Measurements from ENCODE around the gene MGAT4C.

The MGAT4C gene

DNA sequence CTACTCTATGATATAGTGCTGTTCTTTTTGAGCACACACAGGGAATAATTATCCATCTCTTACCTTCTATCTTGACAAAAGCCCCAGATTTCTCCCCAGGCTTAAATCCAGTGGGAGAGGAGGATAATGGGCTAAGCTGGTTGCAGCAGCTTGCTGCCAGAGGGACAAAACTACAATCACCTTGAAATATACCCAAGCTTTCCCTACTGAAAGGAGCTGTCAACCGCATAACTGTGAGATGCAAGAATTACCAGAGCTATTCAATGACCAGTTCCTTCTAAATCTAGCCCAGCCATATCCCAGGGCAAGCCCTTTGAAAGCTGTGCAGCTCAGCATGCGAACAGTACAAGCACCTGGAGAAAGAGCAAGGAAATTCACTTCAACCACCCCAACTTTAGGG lies 943 bp upstream of the MGAT4C start:
- H3K4me3 ChIP-seq (ENCODE audit: control insufficient read depth, low read depth, low read length): no peak overlapping the region
- DNase-seq (ENCODE audit: low read depth): no peak
- TF ChIP-seq, protein P1, sequence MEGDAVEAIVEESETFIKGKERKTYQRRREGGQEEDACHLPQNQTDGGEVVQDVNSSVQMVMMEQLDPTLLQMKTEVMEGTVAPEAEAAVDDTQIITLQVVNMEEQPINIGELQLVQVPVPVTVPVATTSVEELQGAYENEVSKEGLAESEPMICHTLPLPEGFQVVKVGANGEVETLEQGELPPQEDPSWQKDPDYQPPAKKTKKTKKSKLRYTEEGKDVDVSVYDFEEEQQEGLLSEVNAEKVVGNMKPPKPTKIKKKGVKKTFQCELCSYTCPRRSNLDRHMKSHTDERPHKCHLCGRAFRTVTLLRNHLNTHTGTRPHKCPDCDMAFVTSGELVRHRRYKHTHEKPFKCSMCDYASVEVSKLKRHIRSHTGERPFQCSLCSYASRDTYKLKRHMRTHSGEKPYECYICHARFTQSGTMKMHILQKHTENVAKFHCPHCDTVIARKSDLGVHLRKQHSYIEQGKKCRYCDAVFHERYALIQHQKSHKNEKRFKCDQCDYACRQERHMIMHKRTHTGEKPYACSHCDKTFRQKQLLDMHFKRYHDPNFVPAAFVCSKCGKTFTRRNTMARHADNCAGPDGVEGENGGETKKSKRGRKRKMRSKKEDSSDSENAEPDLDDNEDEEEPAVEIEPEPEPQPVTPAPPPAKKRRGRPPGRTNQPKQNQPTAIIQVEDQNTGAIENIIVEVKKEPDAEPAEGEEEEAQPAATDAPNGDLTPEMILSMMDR (conservative IDR thresholded peaks at IDR 0.05; ENCODE audit: control insufficient read depth, insufficient read depth, low read depth, low read length): no peak

DNA sequence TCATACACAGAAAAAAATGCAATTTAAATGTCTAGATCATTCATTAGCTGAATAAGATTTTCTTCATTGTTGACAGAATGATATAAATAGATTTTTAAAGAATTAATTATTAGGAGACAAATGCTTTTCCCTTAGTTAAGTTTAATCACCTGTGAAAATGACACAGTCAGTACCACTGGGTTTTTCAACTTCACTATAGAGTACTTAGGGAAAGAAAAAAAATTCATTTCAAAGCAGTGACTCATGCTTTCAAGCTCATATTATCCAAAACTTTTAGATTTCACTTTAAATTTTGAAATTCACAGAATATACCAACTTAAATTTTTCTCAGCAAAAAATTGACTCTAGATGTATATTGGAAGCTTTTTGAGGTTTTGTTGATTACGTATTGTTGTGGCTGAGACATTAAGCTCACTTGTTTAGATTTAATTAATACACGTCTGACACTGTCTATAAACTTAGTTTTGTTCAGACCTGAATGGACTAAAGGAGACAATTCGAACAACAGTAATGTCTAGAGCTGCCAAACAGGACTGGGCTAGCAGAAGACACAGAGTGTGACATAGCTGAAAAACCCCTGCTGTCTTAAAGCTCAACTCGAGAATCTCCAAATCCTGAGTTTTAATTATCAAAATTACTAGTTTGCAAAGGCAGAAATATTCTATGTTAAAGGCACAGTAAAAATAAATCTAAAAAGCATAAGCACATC lies 1.6 kb downstream of the MGAT4C start:
- H3K4me3 ChIP-seq (ENCODE audit: control insufficient read depth, low read depth, low read length): no peak overlapping the region
- DNase-seq (ENCODE audit: low read depth): no peak
- TF ChIP-seq, protein P1 (conservative IDR thresholded peaks at IDR 0.05; ENCODE audit: control insufficient read depth, insufficient read depth, low read depth, low read length): no peak

DNA sequence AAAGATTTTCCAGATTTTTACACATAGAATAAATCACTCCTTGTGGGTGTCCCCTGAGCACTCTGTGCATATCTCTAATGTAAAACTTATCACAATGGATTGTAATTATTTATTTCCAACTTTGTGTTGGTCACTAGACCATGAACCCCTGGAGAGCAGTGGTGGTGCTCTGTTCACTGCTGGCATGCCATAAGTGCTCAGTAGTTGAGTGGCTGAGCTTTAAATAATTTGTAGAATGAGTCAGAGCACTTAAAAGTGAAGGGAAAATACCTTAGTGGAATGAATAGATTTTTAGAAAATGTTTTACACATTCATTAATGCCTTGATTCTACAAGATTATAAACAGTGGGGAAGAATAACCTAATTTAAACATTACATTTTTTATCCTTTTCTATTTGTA lies 6.3 kb downstream of the MGAT4C start:
- TF ChIP-seq, protein P1 (conservative IDR thresholded peaks at IDR 0.05; ENCODE audit: control insufficient read depth, insufficient read depth, low read depth, low read length): no peak
- no peak overlapping the region for H3K4me3 ChIP-seq (ENCODE audit: control insufficient read depth, low read depth, low read length)
- no peak for DNase-seq (ENCODE audit: low read depth)

DNA sequence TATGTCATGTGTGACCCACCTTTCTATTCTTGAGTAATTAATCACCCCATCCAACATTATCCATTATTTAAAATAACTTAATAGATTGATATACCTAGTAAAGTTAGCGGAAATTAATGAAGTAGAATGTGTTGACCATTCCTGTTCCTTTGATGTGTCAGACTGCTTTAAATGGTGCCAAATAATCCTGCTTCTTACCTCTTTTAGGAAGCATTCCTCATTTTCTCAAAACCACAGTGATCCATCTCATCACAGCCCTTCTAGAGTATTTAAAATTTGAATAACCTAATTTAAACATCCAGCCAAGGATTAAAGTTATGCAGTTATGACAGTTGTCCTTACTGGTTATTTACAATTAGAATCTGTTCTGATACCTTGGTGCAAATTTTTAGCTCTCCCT lies 6.9 kb downstream of the MGAT4C start:
- TF ChIP-seq, protein P1 (conservative IDR thresholded peaks at IDR 0.05; ENCODE audit: control insufficient read depth, insufficient read depth, low read depth, low read length): no peak
- no peak for DNase-seq (ENCODE audit: low read depth)
- H3K4me3 ChIP-seq (ENCODE audit: control insufficient read depth, low read depth, low read length): no peak overlapping the region

DNA sequence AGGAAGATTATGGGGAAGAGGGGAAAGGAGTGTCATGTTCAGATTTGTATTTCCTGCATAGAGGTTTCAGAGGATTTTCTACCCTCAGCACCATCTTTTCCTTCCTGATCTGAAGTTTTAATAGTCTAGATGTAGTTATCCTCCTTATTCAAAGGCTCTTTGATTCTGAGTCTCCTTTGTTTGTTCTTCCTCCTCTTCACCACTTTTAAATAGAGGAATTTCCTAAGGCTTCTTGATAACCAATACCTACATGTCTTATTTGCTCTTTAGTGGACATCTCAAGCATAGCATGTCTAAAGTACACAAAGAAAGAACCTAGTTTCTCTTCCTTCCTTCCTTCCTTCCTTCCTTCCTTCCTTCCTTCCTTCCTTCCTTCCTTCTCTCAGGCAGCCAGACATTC lies 8.3 kb downstream of the MGAT4C start:
- TF ChIP-seq, protein P1 (conservative IDR thresholded peaks at IDR 0.05; ENCODE audit: control insufficient read depth, insufficient read depth, low read depth, low read length): no peak
- DNase-seq (ENCODE audit: low read depth): no peak
- no peak overlapping the region for H3K4me3 ChIP-seq (ENCODE audit: control insufficient read depth, low read depth, low read length)

DNA sequence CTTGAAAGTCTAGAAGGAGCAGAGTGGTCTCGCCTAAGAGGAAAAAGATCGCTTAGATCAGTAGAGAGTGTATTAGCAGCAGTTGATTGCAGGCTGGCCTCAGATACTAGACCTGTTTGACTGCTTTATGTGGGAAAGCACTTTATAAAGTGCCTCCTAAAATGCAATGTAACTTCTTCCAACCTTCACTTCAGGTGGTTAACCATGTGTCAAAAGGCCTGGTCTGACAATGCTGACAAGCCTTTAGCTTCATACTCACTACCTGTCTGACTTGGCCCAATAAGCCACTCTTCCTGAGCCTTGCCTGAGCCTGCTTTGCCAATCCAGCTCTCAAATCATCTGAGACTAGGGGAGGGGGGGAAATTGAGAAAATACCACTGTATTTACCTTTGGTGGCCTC lies 14.6 kb downstream of the MGAT4C start:
- H3K4me3 ChIP-seq (ENCODE audit: control insufficient read depth, low read depth, low read length): no peak overlapping the region
- TF ChIP-seq, protein P1 (conservative IDR thresholded peaks at IDR 0.05; ENCODE audit: control insufficient read depth, insufficient read depth, low read depth, low read length): no peak
- no peak for DNase-seq (ENCODE audit: low read depth)

All from fibroblast of mammary gland (primary cell).